Activated CD8-positive, alpha-beta memory T cell treated with anti-CD3 and anti-CD28 coated beads, Interleukin-2, amount 10 ng/mL, durations not matched to agents 7 days and 5 days (primary cell): ENCODE data around the gene WTIP. TPM values are rescaled to one million over a fixed set of nuclear protein-coding genes. Genes with fewer than 3 reads are reported as not detected.
"Not testable (repeated sequence)": the region's sequence is repeated elsewhere in the genome, so short reads cannot be mapped to it uniquely, and the experiment has no call there.

ENCODE experiments used
- ATAC-seq: fragments of 150-1000 bp; cut with Tn5 transposase; one replicate; pipeline ENCODE4 v1.10.0; 2021; ENCODE audit warnings: moderate library complexity
- CTCF ChIA-PET: fragments of 350-600 bp; sonication (Branson Sonifier 250); formaldehyde crosslinking; loops from one replicate; lab custom pipeline; 2021; ENCODE audit warnings: antibody characterized with exemption; lab: Charles Lee
- DNase-seq: peaks from one replicate; pipeline ENCODE4 v3.0.0-alpha.2; 2020
- H3K27ac Mint-ChIP-seq: one replicate; pipeline ENCODE4 v1.8.0; 2021; ENCODE audit warnings: mild to moderate bottlenecking, mixed read lengths
- H3K27me3 Mint-ChIP-seq: one replicate; pipeline ENCODE4 v1.8.0; 2021; ENCODE audit warnings: mixed read lengths
- H3K36me3 Mint-ChIP-seq: one replicate; pipeline ENCODE4 v1.8.0; 2021; ENCODE audit warnings: mild to moderate bottlenecking, mixed read lengths
- H3K4me1 Mint-ChIP-seq: one replicate; pipeline ENCODE4 v1.8.0; 2021; ENCODE audit warnings: mixed read lengths
- H3K4me3 Mint-ChIP-seq: one replicate; pipeline ENCODE4 v1.8.0; 2021; ENCODE audit warnings: mild to moderate bottlenecking, moderate library complexity, mixed read lengths
- H3K9me3 Mint-ChIP-seq: one replicate; pipeline ENCODE4 v1.8.0; 2022; ENCODE audit warnings: low read depth, mixed read lengths
- total RNA-seq, 2 experiments: library from RNA; stranded (reverse); gene quantifications; one replicate each; pipeline ENCODE4 v1.2.3, GENCODE V29; 2021

WTIP gene
- total RNA-seq, result under 1 TPM; 0.33 to 0.99 TPM

DNA sequence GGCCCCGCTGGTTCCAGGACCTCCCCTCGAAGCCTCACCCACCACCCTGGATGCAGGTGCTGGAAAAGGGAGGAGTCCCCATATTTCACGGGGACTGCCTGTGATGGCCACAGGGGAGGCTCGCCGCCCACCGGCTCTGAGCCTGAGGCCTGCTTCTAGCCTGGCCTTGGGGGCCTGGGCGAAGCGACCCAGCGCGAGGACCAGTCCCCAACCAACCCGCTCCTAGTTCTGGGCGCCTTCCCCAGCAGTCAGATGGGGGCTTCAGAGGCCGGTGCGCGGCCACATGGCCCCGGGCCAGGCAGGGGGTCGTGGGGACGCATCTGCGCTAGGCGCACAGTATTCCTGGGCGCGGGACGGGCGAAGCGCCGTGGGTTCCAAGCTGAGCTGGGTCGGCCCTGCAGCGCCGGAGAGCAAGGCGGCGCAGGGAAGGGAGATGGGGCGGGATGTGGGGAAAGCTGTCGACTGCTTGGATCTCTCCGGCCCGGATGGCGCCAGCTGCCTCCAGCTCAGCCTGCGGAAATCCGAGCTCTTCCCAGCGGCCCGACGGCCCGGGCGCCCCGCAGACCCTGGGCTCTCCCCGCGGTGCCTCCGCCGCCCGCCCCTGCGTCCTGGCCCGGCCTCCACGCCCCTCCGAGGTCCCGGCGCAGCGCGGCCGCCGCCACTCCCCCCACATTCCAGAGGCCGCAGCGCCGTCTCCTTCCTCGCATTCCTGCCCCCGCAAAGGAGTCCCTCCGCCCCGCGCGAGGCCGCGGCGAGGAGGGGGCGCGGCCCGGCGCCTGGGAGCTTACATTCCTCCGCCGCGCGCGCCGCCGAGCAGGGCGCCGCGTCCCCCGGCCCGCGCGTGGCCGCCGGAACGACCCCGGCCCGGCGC is at the start of gene WTIP:
Gene WTIP (plus strand): TSS at position 788 of the 871 bp plus-strand sequence. CDS start 217 bp downstream, outside the sequence.
- CTCF ChIA-PET, result no interaction called here
- DNase-seq, result no peak
- peaks cover 48% of the 10 kb centered on the region for H3K27me3 Mint-ChIP-seq
- ATAC-seq, result no peak
- H3K4me3 Mint-ChIP-seq, result no peak within 1 kb of the TSS
- peaks cover 3% of the 10 kb centered on the region for H3K4me1 Mint-ChIP-seq
- no peak within 1 kb of the TSS for H3K27ac Mint-ChIP-seq
- H3K9me3 Mint-ChIP-seq, result no peaks in the 10 kb centered on the region
- no peaks in the 10 kb centered on the region for H3K36me3 Mint-ChIP-seq

DNA sequence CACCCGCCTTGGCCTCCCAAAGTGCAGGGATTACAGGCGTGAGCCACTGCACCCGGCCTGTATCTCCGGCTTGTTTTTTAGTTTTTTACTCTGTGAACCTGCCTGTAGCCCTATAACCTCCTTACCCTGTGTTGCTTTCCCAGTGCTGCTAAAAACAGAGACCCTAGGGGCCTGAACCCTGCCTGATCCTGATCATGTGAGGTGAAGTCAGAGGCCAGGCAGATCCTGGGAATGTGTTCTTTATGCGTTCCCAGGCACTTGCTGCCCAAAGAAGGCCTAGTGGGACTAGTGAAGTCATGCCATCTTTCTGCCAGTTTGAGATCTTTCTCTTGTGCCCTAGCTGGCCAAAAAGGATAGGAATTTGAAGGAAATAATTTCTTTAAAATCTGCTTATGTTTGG is 48.8 kb upstream of the WTIP start:
- Mint-ChIP-seq H3K9me3 (no peaks in the 10 kb centered on the region), H3K4me1 (peaks cover 31% of the 10 kb centered on the region), H3K27ac (peak overlapping the region; percentile 32), H3K36me3 (peaks cover 43% of the 10 kb centered on the region), H3K4me3 (no peak overlapping the region), H3K27me3 (no peaks in the 10 kb centered on the region)
- CTCF ChIA-PET, result no interaction called here
- ATAC-seq (no peak), DNase-seq (no peak)

DNA sequence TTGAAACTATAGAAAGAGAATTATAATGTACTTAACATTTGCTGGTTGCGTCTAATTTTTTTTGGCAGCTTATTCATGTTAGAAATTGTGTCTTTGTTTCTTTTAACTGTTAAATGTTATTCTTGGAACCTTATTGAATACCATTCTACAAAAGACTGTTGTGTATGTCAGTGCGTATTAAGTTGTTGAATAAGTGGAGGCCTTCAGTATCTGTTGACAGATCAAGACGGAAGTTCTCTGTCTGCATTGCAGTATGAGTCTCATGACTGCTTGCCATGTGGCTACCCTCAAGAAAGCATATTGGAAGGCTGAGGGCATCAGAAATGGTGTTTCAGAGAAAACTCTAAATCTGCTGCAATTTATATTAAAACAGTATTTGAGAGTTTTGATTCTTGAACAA is 44.8 kb upstream of the WTIP start:
- ATAC-seq (no peak), DNase-seq (no peak)
- H3K4me1 Mint-ChIP-seq, result peaks cover 8% of the 10 kb centered on the region
- H3K9me3 Mint-ChIP-seq, result no peaks in the 10 kb centered on the region
- no peak overlapping the region for H3K4me3 Mint-ChIP-seq
- CTCF ChIA-PET, result no interaction called here
- no peak overlapping the region for H3K27ac Mint-ChIP-seq
- peaks cover 45% of the 10 kb centered on the region for H3K36me3 Mint-ChIP-seq
- H3K27me3 Mint-ChIP-seq, result no peaks in the 10 kb centered on the region

DNA sequence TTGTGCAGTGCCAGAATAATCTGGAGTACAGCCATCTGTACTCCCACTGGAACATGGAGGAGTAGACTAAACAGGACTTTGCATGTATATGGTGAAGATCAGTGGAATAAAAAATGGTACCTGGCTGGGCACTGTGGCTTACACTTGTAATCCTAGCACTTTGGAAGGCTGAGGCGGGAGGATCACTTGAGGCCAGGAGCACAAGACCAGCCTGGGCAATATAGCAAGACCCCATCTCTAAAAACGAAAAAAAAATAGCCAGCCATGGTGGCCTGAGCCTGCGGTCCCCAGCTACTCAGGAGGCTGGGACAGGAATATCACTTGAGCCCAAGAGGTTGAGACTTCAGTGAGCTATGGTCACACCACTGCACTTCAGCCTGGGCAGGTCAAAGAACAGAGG is 33.4 kb upstream of the WTIP start:
- CTCF ChIA-PET, result no interaction called here

DNA sequence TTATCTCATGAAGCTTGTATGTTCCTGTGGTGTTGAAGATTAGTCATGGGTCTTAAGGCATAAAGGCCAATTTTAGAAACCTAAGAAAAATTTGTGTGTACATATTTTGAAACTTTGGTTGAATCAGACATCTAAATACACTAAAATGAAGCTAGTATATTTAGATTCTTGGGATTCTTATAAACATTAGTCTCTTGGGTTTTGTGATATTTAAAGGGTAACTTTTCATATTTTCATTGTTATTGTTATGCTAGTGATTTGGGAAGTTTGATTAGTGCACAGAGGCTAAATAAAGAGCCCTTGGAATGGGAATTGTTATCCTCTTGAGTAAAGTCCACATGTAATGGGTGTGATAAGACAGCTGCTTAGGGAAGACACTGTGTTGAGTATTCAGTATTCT is 28.8 kb upstream of the WTIP start:
- H3K27me3 Mint-ChIP-seq, result no peaks in the 10 kb centered on the region
- H3K36me3 Mint-ChIP-seq, result peaks cover 49% of the 10 kb centered on the region
- peak overlapping the region; percentile 33 for H3K27ac Mint-ChIP-seq
- CTCF ChIA-PET, result interaction anchor here (0.6 to 1.0 kb wide), 3 partner anchors 22 to 1520 kb away, joined by 3 read pairs; no protein-coding TSS in a partner anchor
- ATAC-seq (no peak), DNase-seq (no peak)
- H3K9me3 Mint-ChIP-seq, result no peaks in the 10 kb centered on the region
- H3K4me1 Mint-ChIP-seq, result peaks cover 15% of the 10 kb centered on the region
- H3K4me3 Mint-ChIP-seq, result no peak overlapping the region

More for the DNA sequence above, 33.4 kb upstream of the WTIP start:
- ATAC-seq (no peak), DNase-seq (no peak)
- H3K9me3 Mint-ChIP-seq, result no peaks in the 10 kb centered on the region
- no peak overlapping the region for H3K27ac Mint-ChIP-seq
- H3K27me3 Mint-ChIP-seq, result no peaks in the 10 kb centered on the region
- H3K4me3 Mint-ChIP-seq, result no peak overlapping the region
- peaks cover 2% of the 10 kb centered on the region for H3K4me1 Mint-ChIP-seq
- H3K36me3 Mint-ChIP-seq, result peaks cover 61% of the 10 kb centered on the region

- H3K4me1 Mint-ChIP-seq, result peaks cover 15% of the 10 kb centered on the region
- H3K9me3 Mint-ChIP-seq, result no peaks in the 10 kb centered on the region
- DNase-seq (no peak), ATAC-seq (no peak)
- no peaks in the 10 kb centered on the region for H3K27me3 Mint-ChIP-seq
- H3K4me3 Mint-ChIP-seq, result no peak overlapping the region
- CTCF ChIA-PET, result no interaction called here
- H3K36me3 Mint-ChIP-seq, result peaks cover 47% of the 10 kb centered on the region
- H3K27ac Mint-ChIP-seq, result no peak overlapping the region
Measured at GRCh38 chr19:34454091-34454490, 27.5 kb upstream of the WTIP start.

DNA sequence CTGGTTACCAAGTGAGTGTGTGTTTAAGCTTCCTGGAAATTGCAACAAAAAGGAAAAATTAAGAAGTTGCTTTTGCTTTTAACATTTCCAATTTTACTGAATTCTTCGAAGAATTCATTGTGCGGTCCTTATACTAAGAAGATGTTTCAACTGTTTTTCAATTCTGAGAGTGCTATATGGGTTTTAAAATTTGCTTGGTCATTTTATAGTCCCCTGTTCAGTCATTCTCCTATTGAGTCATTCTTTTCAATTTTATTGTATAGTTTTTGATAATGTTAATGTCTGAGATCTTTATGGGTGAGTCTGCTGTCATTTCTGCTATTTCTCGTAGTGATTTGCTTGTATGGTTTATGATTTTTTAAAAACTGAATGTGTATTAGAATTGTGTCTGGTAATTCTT is 26.9 kb upstream of the WTIP start:
- CTCF ChIA-PET, result no interaction called here
- H3K27me3 Mint-ChIP-seq, result no peaks in the 10 kb centered on the region
- no peak overlapping the region for H3K4me3 Mint-ChIP-seq
- H3K9me3 Mint-ChIP-seq, result no peaks in the 10 kb centered on the region
- H3K36me3 Mint-ChIP-seq, result peaks cover 48% of the 10 kb centered on the region
- peak overlapping the region; percentile 2 for H3K27ac Mint-ChIP-seq
- no peak for DNase-seq
- no peak for ATAC-seq
- peaks cover 15% of the 10 kb centered on the region for H3K4me1 Mint-ChIP-seq

DNA sequence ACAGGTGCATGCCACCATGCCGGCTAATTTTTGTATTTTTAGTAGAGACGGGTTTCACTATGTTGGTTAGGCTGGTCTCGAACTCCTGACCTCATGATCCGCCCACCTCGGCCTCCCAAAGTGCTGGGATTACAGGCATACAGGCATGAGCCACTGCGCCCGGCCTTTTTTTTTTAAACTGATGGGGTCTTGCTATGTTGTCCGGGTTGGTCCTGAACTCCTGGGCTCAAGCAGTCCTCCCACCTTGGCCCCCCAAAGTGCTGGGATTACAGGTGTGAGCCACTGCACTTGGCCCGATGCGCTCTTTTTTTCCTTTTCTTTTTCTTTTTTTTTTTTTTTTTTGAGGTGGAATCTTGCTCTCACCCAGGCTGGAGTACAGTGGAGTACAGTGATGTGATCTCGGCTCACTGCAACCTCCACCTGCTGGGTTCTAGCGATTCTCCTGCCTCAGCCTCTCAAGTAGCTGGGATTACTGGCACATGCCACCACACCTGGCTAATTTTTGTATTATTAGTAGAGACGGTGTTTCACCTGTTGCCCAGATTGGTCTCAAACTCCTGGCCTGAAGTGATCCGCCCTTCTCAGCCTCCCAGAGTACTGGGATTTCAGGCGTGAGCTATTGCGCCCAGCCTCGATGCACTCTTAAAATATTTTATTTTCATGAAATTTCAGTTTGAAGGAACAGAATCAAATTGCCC is 25.6 kb upstream of the WTIP start:
- not testable (repeated sequence) for ATAC-seq, H3K9me3 Mint-ChIP-seq, H3K27ac Mint-ChIP-seq, DNase-seq, H3K4me3 Mint-ChIP-seq, H3K27me3 Mint-ChIP-seq
- Mint-ChIP-seq H3K4me1 (peaks cover 15% of the 10 kb centered on the region), H3K36me3 (peaks cover 51% of the 10 kb centered on the region)
- CTCF ChIA-PET, result interaction anchor here (0.7 to 1.3 kb wide), 2 partner anchors 9 to 96 kb away, joined by 4 to 5 read pairs; no protein-coding TSS in a partner anchor

DNA sequence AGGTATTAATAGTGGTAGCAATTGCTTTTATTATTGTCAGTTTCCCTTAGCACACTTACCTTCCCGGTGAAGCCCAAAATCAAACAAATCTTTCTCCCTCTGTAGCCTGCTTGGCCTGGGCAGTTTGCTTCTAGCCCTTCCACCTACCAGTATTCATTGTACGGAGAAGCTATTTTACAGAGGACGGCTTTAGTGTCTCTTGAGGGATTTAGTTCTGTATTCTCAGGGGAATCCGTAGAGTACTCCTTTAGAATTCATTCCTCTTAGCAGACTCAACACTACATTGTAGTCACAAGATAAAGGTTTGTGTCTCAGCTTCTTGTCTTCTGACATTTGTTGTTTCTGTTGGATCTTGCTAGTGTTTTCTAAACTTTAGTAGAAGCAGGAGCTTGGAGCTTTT is 24.1 kb upstream of the WTIP start:
- CTCF ChIA-PET, result interaction anchor here (1.0 kb wide), 1 partner anchor 18 kb away, joined by 3 read pairs; no protein-coding TSS in a partner anchor
- H3K4me1 Mint-ChIP-seq, result peaks cover 15% of the 10 kb centered on the region
- H3K27ac Mint-ChIP-seq, result no peak overlapping the region
- H3K27me3 Mint-ChIP-seq, result no peaks in the 10 kb centered on the region
- no peaks in the 10 kb centered on the region for H3K9me3 Mint-ChIP-seq
- no peak for ATAC-seq
- peaks cover 61% of the 10 kb centered on the region for H3K36me3 Mint-ChIP-seq
- H3K4me3 Mint-ChIP-seq, result no peak overlapping the region
- DNase-seq, result no peak

DNA sequence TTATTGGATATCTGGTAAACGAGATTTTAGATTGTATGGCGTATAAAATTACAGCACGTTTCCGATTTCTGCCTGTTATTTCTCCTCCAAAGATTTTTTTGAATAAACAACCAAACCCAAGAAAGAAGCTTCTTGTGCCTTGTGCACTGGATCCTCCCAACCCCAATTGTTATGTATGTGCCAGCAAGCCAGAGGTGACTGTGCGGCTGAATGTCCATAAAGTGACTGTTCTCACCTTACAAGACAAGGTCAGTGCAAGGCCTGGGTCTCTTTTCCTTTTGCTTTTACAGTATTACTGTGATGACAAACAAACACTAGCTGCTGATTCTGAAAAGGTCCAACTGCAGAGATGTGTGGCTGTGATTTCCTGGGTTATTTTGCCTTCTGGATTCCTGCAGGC is 22.9 kb upstream of the WTIP start:
- Mint-ChIP-seq H3K9me3 (no peaks in the 10 kb centered on the region), H3K4me1 (peaks cover 12% of the 10 kb centered on the region), H3K27ac (no peak overlapping the region), H3K27me3 (no peaks in the 10 kb centered on the region), H3K4me3 (no peak overlapping the region), H3K36me3 (peaks cover 60% of the 10 kb centered on the region)
- ATAC-seq (no peak), DNase-seq (no peak)
- CTCF ChIA-PET, result interaction anchor here (1.1 kb wide), 1 partner anchor 18 kb away, joined by 3 read pairs; no protein-coding TSS in a partner anchor

GRCh38 chr19:34459614-34460013 is 21.9 kb upstream of the WTIP start:
- Mint-ChIP-seq H3K4me1 (peaks cover 4% of the 10 kb centered on the region), H3K27me3 (no peaks in the 10 kb centered on the region), H3K36me3 (peaks cover 58% of the 10 kb centered on the region), H3K27ac (no peak overlapping the region), H3K4me3 (no peak overlapping the region), H3K9me3 (no peaks in the 10 kb centered on the region)
- CTCF ChIA-PET, result interaction anchor here (1.1 kb wide), 2 partner anchors 11 to 17 kb away, joined by 3 to 5 read pairs; no protein-coding TSS in a partner anchor
- DNase-seq, result no peak
- ATAC-seq, result no peak

DNA sequence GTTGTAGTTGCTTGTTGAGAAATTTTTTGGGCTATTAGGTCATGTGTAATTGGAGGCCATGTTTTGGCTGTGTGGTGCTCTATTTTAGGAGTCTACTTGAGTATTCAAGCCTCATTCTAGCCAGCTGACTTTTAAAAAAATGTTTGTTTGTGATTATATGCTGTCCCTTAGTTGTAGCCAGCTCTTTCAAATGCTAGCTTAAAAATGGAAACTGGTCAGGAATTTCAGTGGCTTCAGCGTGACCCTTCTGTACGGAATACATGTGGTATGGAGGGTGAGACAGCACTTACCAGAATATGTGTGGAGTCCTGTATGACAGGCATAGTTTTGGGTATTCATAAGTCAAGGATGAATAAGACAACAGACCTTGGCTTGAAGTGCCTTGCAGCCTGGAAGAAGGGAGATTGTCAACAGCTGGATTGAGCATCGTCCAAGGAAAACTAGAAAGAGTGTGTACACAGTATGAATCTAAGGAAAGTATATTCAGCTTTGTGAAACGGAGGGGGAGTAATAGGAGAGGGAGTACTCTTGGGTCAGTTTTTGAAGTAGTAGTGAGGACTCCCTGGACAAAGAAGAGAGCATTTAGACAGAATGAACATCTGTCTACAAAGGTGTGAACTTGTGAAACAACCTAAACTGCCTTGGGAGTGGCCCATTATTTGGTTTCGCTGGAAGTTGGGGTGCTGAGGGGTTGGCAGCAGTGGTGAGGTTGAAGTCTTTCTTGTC is 20.0 kb upstream of the WTIP start:
- H3K27me3 Mint-ChIP-seq, result no peaks in the 10 kb centered on the region
- CTCF ChIA-PET, result interaction anchor here (1.2 kb wide), 1 partner anchor 19 kb away, joined by 3 read pairs; no protein-coding TSS in a partner anchor
- no peaks in the 10 kb centered on the region for H3K9me3 Mint-ChIP-seq
- no peaks in the 10 kb centered on the region for H3K4me1 Mint-ChIP-seq
- no peak overlapping the region for H3K27ac Mint-ChIP-seq
- H3K4me3 Mint-ChIP-seq, result no peak overlapping the region
- DNase-seq (no peak), ATAC-seq (no peak)
- peaks cover 67% of the 10 kb centered on the region for H3K36me3 Mint-ChIP-seq

GRCh38 chr19:34464785-34465184 is 16.8 kb upstream of the WTIP start:
- H3K27ac Mint-ChIP-seq, ATAC-seq, H3K9me3 Mint-ChIP-seq, DNase-seq, H3K4me1 Mint-ChIP-seq, CTCF ChIA-PET, H3K4me3 Mint-ChIP-seq, H3K27me3 Mint-ChIP-seq: not testable (repeated sequence)
- peaks cover 70% of the 10 kb centered on the region for H3K36me3 Mint-ChIP-seq
